Tongue (tissue), 3 donors: ENCODE results near the gene RBMX. TPM values are rescaled to one million over a fixed set of nuclear protein-coding genes. Genes with fewer than 3 reads are reported as not detected.

ENCODE experiments used
- DNase-seq: peaks from one replicate; pipeline ENCODE4 v3.0.0-alpha.2; 2015
- small RNA-seq: library from RNA; depleted of rRNA; stranded (forward); fragments of <200 nt; gene quantifications from one replicate; pipeline ENCODE3, GENCODE V24; 2014; ENCODE audit warnings: low replicate concordance
- total RNA-seq: library from RNA; depleted of rRNA; stranded (reverse); fragments of >200 nt; gene quantifications from one replicate; pipeline ENCODE4 v1.2.3, GENCODE V29; 2014

RBMX gene
- total RNA-seq, 1 donor from 2014 or later: 297 TPM

DNA sequence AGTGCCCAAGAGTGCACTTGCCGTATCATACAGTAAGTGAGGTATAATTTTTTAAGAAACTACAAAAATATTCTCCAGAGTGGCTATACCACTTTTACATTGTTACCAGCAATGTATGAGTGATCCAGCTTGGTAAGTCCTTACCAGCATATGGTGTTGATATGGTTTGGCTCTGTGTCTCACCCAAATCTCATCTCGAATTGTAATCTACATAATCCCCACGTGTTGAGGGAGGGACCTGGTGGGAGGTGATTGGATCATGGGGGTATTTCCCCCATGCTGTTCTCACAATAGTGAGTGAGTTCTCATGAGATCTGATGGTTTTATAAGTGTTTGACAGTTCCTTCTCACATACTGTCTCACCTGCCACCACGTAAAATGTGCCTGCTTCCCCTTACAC is 44.8 kb downstream of the RBMX start:
- DNase-seq: no peak

- DNase-seq: no peak
Observed at GRCh38 chrX:136829413-136829812, 51.1 kb downstream of the RBMX start.

DNA sequence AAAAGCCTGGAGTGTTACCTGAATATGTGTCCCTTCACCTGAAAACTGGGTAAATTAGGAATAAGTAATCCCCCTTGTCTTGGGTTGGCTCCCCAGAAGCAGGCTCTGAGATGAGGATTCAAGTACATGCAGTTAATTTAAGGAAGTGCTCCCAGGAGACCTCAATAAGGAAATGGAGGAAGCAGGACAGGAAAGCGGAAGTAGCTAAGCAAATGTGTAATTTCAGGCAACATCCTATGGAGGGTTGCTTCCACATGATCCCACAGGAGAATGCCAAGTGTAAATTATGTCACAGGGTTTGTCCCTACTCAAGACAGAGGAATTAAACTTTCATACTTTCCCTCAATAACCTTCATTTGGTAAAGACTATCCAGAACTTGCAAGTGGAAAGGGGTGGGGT is 51.7 kb downstream of the RBMX start:
- DNase-seq: no peak

- DNase-seq: no peak
Observed at GRCh38 chrX:136827026-136827425, 53.5 kb downstream of the RBMX start.

DNA sequence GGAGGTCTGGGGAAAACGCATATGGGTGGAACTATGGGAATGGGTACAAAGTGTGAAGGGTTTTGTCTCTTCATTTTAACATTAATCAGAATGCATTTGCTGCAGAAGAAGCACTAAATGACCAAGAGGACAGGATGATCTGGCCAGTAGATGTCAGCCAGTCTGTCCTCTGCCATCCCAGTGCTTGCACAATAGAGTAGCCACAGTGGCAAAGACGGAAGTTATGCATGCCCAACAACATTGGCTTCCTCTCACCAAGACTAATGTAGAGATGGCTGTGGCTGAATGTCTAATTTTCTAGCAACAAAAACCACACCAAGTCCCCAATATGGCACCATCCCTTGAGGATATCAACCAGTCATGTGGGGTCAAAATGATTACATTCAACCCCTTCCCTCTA is 54.8 kb downstream of the RBMX start:
- no peak for DNase-seq

Small RNAs within 50 kb of the gene (small RNA-seq; reads per million reads assigned to genes)
- not detected for gene SNORD61

Other genes with a start within 250 kb of the RBMX start
- gene CD40LG, start 232.6 kb downstream of the RBMX start, total RNA-seq: not detected
- 22.7 TPM for gene ARHGEF6, start 99.8 kb downstream of the RBMX start, total RNA-seq
- gene GPR101, start 153.3 kb upstream of the RBMX start, total RNA-seq: not detected